HG03354 (cell line): ENCODE measurements around the gene MPST.

Experiments used
- ATAC-seq: cut with Tn5 transposase; IDR thresholded peaks from one replicate; pipeline ENCODE4 v1.9.1; 2021; ENCODE audit warnings: mild to moderate bottlenecking; ENCODE audit not compliant: unreplicated experiment, poor library complexity, severe bottlenecking

MPST gene

GRCh38 chr22:37043209-37043827, 23.8 kb downstream of the MPST start:
- no peak for ATAC-seq

GRCh38 chr22:37043828-37044538, 24.4 kb downstream of the MPST start:
- ATAC-seq: peak; percentile 49

GRCh38 chr22:37044634-37045625, 25.4 kb downstream of the MPST start:
- ATAC-seq: no peak

- ATAC-seq: no peak
Measured at GRCh38 chr22:37045958-37046357, 26.4 kb downstream of the MPST start.

- ATAC-seq: no peak
Measured at GRCh38 chr22:37046589-37046988, 27.0 kb downstream of the MPST start.

- no peak for ATAC-seq
Measured at GRCh38 chr22:37047006-37047405, 27.5 kb downstream of the MPST start.

- ATAC-seq: no peak
Measured at GRCh38 chr22:37048133-37048532, 28.6 kb downstream of the MPST start.

GRCh38 chr22:37049224-37049623, 29.7 kb downstream of the MPST start:
- ATAC-seq: no peak

- ATAC-seq: no peak
Measured at GRCh38 chr22:37050913-37051312, 31.4 kb downstream of the MPST start.

GRCh38 chr22:37051391-37052385, 32.1 kb downstream of the MPST start, which contains the start of gene KCTD17:
KCTD17 (plus strand) TSS chr22:37051742; CDS start chr22:37051761, 19 bp downstream.
- peak; percentile 83 for ATAC-seq

- no peak for ATAC-seq
Measured at GRCh38 chr22:37052386-37053309, 33.1 kb downstream of the MPST start.

GRCh38 chr22:37053310-37054055, 33.9 kb downstream of the MPST start:
- ATAC-seq: no peak

GRCh38 chr22:37054056-37054395, 34.5 kb downstream of the MPST start:
- ATAC-seq: no peak

- ATAC-seq: no peak
Measured at GRCh38 chr22:37054600-37055365, 35.2 kb downstream of the MPST start.

- no peak for ATAC-seq
Measured at GRCh38 chr22:37056246-37056645, 36.7 kb downstream of the MPST start.

- no peak for ATAC-seq
Measured at GRCh38 chr22:37057226-37057625, 37.7 kb downstream of the MPST start.
